ENCODE results near the gene MED26. TPM values are rescaled to one million over a fixed set of nuclear protein-coding genes. Genes with fewer than 3 reads are reported as not detected.
"Not testable (repeated sequence)": the region's sequence is repeated elsewhere in the genome, so short reads cannot be mapped to it uniquely, and the experiment has no call there.

The MED26 gene
- polyA plus RNA-seq, 1 donor: 5.6 TPM

GRCh38 chr19:16576690-16577530 is 51.1 kb downstream of the MED26 start:
- no peak for DNase-seq

- no peak for DNase-seq
These were observed 51.9 kb downstream of the MED26 start for GRCh38 chr19:16575861-16576689.

DNA sequence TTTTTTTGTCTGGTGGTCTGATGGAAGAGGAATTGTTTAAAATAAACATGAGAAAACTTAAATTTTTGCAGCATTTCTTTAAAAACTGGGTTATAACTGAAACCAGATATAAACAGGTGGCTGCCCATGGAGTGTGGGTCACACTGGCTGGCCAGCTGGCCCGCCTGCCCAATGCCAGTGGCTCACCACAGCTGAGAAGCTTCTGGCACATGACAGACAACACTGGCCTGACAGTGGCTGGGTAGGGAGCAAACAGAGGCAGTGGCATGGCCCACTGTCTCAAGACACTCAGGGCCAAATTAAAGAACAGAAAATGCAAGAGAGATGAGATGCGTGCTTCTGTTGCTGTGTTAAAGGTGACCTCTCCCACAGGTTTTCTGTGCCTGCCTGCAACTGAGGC is 52.7 kb downstream of the MED26 start:
- no peak for DNase-seq

GRCh38 chr19:16573925-16574324 is 54.1 kb downstream of the MED26 start:
- DNase-seq: no peak

DNA sequence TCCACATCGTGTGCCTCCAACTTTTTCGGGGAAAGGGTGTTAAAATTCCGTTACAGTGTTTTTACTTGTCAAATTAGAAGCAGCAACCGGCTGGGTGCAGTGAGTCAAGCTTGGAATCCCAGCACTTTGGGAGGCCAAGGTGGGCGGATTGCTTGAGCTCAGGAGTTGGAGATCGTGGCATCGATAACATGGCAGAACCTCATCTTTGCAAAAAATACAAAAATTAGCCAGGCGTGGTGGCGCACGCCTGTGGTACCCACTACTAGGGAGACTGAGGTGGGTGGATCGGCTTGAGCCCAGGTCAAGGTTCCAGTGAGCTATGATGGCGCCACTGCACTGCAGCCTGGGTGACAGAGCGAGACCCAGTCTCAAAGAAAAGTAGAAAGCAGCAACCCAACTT is 54.7 kb downstream of the MED26 start:
- DNase-seq: no peak

DNA sequence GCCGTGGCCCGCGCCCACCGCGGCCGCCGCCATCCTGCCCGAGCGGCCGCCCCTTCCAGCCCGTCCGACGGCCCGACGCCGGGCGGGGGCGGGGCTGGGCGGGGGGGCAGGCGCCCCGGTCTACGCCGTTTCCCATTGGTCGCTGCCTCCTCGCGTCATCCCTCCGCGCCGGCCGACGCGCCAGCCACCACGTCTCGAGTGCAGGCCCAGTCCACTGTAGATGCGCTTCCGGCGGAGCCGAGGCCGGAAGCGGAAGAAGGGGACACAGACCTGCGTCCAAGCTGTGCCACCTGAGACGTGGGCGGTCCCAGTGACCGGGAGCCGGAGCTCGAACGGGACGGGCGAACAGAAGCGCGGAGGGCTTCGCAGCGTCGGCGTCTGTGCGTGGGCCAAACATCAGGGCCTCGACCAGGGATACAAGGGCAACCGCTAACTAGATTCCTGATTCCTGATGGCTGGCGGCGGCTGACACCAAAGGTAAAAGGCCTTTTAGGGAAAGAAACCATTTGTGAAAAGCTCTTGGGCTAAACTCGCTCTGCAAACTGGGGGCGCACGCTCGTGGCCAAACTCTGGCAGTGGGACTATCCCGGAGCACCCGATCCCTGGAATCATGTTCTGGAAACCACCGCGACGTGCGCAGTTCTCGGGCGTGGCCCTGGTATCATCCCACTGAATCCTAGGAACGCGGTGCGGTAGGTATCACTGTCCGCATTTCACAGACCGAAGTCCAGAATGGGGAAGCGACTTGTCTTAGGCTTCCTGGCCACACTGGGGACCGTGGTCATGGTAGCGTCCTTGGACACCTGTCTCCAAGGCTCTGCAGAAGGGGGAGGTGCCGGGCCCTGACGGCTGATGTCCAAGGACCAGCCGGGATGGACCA is 55.4 kb downstream of the MED26 start, which contains the start of gene SLC35E1:
Gene SLC35E1, minus strand, starts transcription at position 84 of the 880 bp plus-strand sequence. Its CDS starts 51 bp downstream, at position 33.
- DNase-seq: peak; percentile 94

DNA sequence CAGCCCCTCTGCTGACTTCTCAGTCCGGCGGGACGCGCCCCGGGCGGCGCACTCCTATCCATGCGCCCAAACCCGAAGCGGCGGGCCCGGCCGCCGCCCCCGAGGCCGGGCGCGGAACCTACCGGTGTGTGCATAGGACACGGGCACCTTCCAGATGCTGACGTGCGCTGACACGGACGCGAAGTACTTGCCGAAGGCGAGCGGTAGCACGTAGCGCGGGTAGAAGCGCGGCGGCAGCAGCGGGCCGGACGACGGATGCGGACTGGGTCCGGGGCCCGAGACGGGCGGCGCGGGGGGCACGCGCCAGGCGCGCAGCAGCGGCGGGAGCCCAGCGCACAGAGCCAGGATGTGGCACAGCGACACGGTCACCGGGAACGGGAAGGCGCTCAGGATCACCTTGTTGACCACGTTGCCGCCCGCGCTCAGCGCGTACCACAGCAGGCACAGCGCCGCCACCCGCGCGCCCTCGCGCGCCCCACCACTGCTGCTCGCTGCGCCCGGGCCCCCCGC is 56.1 kb downstream of the MED26 start:
- no peak for DNase-seq

DNA sequence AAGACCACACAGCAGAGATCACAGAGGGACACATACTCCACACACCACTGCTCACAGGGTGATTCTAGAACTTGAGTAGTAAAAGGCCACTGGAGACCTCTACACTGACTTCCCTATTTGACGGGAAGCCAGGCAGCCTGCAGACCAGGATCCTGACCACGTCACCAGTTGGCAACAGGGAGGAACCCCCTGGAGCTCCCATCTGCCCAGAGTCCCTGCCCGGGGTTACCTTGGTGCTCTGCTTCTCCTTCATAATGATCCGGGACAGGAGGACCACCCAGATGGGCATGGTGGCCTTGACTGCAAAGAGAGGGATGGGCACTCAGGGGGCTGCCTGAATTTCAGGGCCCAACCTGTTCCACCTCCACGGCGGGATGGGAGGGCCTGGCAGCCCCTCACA is 56.7 kb downstream of the MED26 start:
- no peak for DNase-seq

- no peak for DNase-seq
These were observed 58.2 kb downstream of the MED26 start for GRCh38 chr19:16569609-16570320.

GRCh38 chr19:16566702-16567101 is 61.3 kb downstream of the MED26 start:
- no peak for DNase-seq

- DNase-seq: no peak
These were observed 61.8 kb downstream of the MED26 start for GRCh38 chr19:16566161-16566560.

GRCh38 chr19:16564842-16565241 is 63.2 kb downstream of the MED26 start:
- no peak for DNase-seq

- no peak for DNase-seq
These were observed 65.4 kb downstream of the MED26 start for GRCh38 chr19:16562608-16563025.

DNA sequence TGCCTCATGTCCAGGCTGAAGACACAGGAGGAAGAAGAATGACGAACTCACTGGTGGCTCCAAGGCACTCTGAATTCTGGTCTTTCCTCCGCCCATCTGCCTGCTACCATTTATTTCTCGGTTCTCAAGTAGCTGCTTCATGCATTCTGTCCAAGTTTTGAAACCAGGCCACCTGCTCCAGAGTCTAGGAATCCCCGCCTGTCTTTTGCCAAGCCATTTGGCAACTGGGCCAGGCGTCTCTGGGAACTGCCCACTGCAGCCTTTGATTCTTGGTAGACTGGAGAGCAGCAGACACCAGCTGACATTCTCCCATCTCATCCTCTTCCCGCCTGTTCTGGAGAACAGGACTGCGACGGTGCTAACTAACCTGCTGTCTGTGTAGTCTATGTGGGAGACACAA is 66.6 kb downstream of the MED26 start:
- no peak for DNase-seq

DNA sequence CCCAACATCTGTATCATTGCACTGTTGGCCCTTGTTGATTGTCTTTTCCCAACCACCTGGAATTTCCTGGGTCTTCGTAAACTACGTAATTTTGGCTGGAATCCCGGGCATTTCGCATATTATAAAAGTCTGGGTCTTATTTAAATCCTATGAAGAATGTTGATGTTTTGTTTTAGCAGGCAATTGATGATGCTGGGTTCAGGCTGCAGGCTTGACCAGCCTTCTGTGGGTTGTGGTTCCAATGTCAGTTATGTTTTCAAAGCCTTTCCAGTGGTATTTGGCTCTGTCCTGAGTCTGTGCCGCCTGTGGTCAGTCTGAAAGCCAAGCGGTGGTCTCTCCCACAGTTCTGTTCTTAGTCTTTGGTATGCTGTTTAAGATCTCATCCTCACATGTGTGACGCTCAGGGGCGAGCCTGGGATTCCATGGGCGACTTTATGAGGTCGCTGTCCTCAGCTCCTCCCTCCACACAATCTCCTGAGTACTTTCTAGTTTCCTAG is 68.2 kb downstream of the MED26 start:
- DNase-seq: no peak

DNA sequence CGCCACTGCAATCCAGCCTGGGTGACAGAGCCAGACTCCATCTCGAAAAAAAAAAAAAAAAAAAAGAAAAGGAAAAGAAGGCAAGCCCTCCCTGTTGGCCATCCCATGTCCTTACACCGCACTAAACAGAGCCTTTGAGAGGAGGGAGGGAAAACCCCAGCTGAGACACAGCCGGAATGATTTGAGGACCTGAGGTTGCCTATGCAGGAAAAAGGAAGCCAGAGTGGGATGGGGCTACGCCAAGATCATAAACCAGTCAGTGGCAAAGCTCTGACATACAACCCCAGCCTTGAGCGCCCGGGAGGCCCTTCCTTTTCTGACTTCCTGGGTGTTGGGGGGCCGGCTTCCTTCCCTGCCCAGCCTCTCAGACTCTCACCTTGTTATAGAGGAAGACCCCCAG is 73.2 kb downstream of the MED26 start:
- DNase-seq: no peak

GRCh38 chr19:16551902-16552301 is 76.1 kb downstream of the MED26 start:
- DNase-seq: not testable (repeated sequence)

DNA sequence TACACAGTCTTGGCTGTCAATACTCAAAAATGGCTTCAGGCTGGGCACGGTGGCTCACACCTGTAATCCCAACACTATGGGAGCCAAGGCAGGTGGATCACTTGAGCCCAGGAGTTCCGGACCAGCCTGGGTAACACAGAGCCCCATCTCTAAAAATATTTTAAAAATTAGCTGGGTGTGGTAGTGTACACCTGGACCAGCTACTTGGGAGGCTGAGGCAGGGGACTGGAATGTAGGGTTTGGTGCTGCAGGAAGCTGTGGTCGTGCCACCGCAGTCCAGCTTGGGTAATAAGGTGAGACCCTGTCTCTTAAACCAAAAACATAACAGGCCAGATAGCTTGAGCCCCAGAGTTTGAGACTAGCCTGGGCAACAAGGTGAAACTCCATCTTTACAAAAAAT is 79.0 kb downstream of the MED26 start:
- DNase-seq: no peak

GRCh38 chr19:16544473-16545231 is 83.4 kb downstream of the MED26 start:
- DNase-seq: no peak

DNA sequence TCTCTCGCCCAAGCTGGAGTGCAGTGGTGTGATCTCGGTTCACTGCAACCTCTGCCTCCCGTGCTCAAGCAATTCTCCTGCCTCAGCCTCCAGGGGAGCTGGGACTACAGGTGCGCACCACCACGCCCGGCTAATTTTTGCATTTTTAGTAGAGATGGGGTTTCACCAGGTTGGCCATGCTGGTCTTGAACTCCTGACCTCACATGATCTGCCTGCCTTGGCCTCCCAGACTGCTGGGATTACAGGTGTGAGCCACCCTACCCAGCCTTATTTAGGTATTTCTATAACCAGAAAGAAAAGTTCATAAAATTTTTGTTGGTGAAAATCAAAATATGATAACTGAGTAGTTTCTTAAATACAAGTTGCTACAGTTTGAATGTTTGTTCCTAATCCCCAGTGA is 84.3 kb downstream of the MED26 start:
- DNase-seq: not testable (repeated sequence)

All from left kidney (tissue), 2 donors.